ENCODE results near the gene NDUFAF3. TPM values are rescaled to one million over a fixed set of nuclear protein-coding genes. Genes with fewer than 3 reads are reported as not detected.

Gene NDUFAF3
- total RNA-seq, 4 donors from 2014 or later: 79.4 to 131 (median 105) TPM

GRCh38 chr3:49018707-49019006 is 3.3 kb upstream of the NDUFAF3 start:
- no peak for ATAC-seq
- Histone ChIP-seq H3K4me3 (peak overlapping the region; percentile 65 to 92), H3K27me3 (no peaks in the 10 kb centered on the region), H3K27ac (peak overlapping the region; percentile 10 to 89 (median 88)), H3K9me3 (no peaks in the 10 kb centered on the region), H3K36me3 (peaks cover 0 to 40% of the 10 kb centered on the region in 2 donors), H3K4me1 (peaks cover 0 to 55% (median 28%) of the 10 kb centered on the region in 3 donors)
- no peak for TF ChIP-seq POLR2A (IDR thresholded peaks at IDR 0.05)
- TF ChIP-seq POLR2AphosphoS5 (IDR thresholded peaks at IDR 0.05): no peak
- TF ChIP-seq EP300 (IDR thresholded peaks at IDR 0.05): no peak
- WGBS, 2 donors (ENCODE audit: low coverage in 1 of 2): 0 to 1% methylated on average over 6 to 18 of the region's 18 CpGs

GRCh38 chr3:49019941-49020329 is 2.0 kb upstream of the NDUFAF3 start:
- Histone ChIP-seq H3K4me3 (peak overlapping the region in 1 of 2 donors; percentile 96), H3K4me1 (peaks cover 0 to 68% (median 28%) of the 10 kb centered on the region in 3 donors), H3K9me3 (no peaks in the 10 kb centered on the region), H3K27me3 (no peaks in the 10 kb centered on the region), H3K27ac (peak overlapping the region in 3 of 4 donors; percentile 100), H3K36me3 (peaks cover 0 to 40% of the 10 kb centered on the region in 2 donors)
- WGBS, 2 donors (ENCODE audit: low coverage in 1 of 2): 0% methylated on average over 1 of the region's 12 CpGs; no CpG with 5 or more reads in 1 of the 2 donors
- TF ChIP-seq CTCF (IDR thresholded peaks at IDR 0.05): no peak
- TF ChIP-seq EP300 (IDR thresholded peaks at IDR 0.05): no peak
- TF ChIP-seq POLR2A (IDR thresholded peaks at IDR 0.05): no peak
- no peak for TF ChIP-seq POLR2AphosphoS5 (IDR thresholded peaks at IDR 0.05)
- ATAC-seq: no peak

GRCh38 chr3:49020330-49021212 is 1.4 kb upstream of the NDUFAF3 start:
- Histone ChIP-seq H3K4me3 (peak overlapping the region; percentile 52 to 96), H3K4me1 (peaks cover 0 to 74% (median 28%) of the 10 kb centered on the region in 3 donors), H3K27me3 (no peaks in the 10 kb centered on the region), H3K27ac (peak overlapping the region; percentile 98 to 100 (median 100)), H3K36me3 (peaks cover 0 to 40% of the 10 kb centered on the region in 2 donors), H3K9me3 (no peaks in the 10 kb centered on the region)
- TF ChIP-seq POLR2AphosphoS5 (IDR thresholded peaks at IDR 0.05) (no peak), POLR2A (IDR thresholded peaks at IDR 0.05) (no peak), CTCF (IDR thresholded peaks at IDR 0.05) (no peak), EP300 (IDR thresholded peaks at IDR 0.05) (no peak)
- no peak for ATAC-seq
- 24% methylated on average over 3 of the region's 51 CpGs; no CpG with 5 or more reads in 1 of the 2 donors for WGBS, 2 donors (ENCODE audit: low coverage in 1 of 2)

GRCh38 chr3:49021213-49021812 is 608 bp upstream of the NDUFAF3 start:
- H3K4me3 ChIP-seq: peak overlapping the region; percentile 52 to 96
- peaks cover 0 to 40% of the 10 kb centered on the region in 2 donors for H3K36me3 ChIP-seq
- peaks cover 0 to 79% (median 28%) of the 10 kb centered on the region in 3 donors for H3K4me1 ChIP-seq
- WGBS, 2 donors (ENCODE audit: low coverage in 1 of 2): no CpG with 5 or more reads among the region's 60 CpGs
- H3K9me3 ChIP-seq: no peaks in the 10 kb centered on the region
- peak overlapping the region; percentile 98 to 100 (median 100) for H3K27ac ChIP-seq
- no peaks in the 10 kb centered on the region for H3K27me3 ChIP-seq
- TF ChIP-seq POLR2A (IDR thresholded peaks at IDR 0.05) (peak; percentile 95 to 97), CTCF (IDR thresholded peaks at IDR 0.05) (no peak), POLR2AphosphoS5 (IDR thresholded peaks at IDR 0.05) (peak; percentile 96)
- ATAC-seq: peak; percentile 91

GRCh38 chr3:49022688-49023171 is 809 bp downstream of the NDUFAF3 start:
- 0 to 24% methylated on average over 1 to 3 of the region's 12 CpGs for WGBS, 2 donors (ENCODE audit: low coverage in 1 of 2)
- H3K27ac ChIP-seq: peak overlapping the region; percentile 98 to 100 (median 100)
- H3K36me3 ChIP-seq: peaks cover 0 to 49% of the 10 kb centered on the region in 2 donors
- H3K27me3 ChIP-seq: no peaks in the 10 kb centered on the region
- H3K4me3 ChIP-seq: peak overlapping the region; percentile 52 to 96
- no peaks in the 10 kb centered on the region for H3K9me3 ChIP-seq
- ATAC-seq: no peak
- H3K4me1 ChIP-seq: peaks cover 0 to 73% (median 22%) of the 10 kb centered on the region in 3 donors
- TF ChIP-seq POLR2AphosphoS5 (IDR thresholded peaks at IDR 0.05) (no peak), POLR2A (IDR thresholded peaks at IDR 0.05) (no peak), EP300 (IDR thresholded peaks at IDR 0.05) (no peak), CTCF (IDR thresholded peaks at IDR 0.05) (no peak)

Data from gastroesophageal sphincter (tissue), 4 donors.